Psoas muscle (tissue), 8 donors: Measurements from ENCODE around the gene PRDM2. TPM values are rescaled to one million over a fixed set of nuclear protein-coding genes. Genes with fewer than 3 reads are reported as not detected.

Source experiments
- ATAC-seq, 4 donors: fragments of 200-7000 bp; cut with Tn5 transposase; one replicate each; pipeline ENCODE4 v1.9.1; 2020; ENCODE audit warnings: moderate library complexity in 3 of 4, mild to moderate bottlenecking in 2 of 4
- DNase-seq, 2 donors: peaks; one replicate each; pipeline ENCODE4 v3.0.0-alpha.2; 2020
- H3K27ac ChIP-seq: fragments of 200-600 bp; one replicate; pipeline ENCODE4 v1.8.0; 2022
- H3K27me3 ChIP-seq, 3 donors: fragments of 200-600 bp in 1 of 3; one replicate each; pipeline versions ENCODE4 v1.6.1 to v1.8.0; 2013 to 2022; ENCODE audit warnings: low read length in 2 of 3, mild to moderate bottlenecking in 2 of 3, moderate library complexity in 1 of 3; ENCODE audit not compliant: insufficient read depth in 3 of 3
- H3K36me3 ChIP-seq, 2 donors: fragments of 200-600 bp in 1 of 2; one replicate each; pipeline versions ENCODE4 v1.6.1 to v1.8.0; 2013 to 2022; ENCODE audit warnings: low read depth in 1 of 2, mild to moderate bottlenecking in 1 of 2, moderate library complexity in 1 of 2; ENCODE audit not compliant: insufficient read depth in 1 of 2
- H3K4me1 ChIP-seq: fragments of 200-600 bp; one replicate; pipeline ENCODE4 v1.8.0; 2022
- H3K4me3 ChIP-seq: fragments of 200-600 bp; one replicate; pipeline ENCODE4 v1.8.0; 2022; ENCODE audit warnings: mild to moderate bottlenecking
- H3K9me3 ChIP-seq: fragments of 200-600 bp; one replicate; pipeline ENCODE4 v1.8.0; 2022
- CTCF ChIP-seq: fragments of 200-600 bp; IDR thresholded peaks from one replicate; pipeline ENCODE4 v1.8.0; 2022; ENCODE audit warnings: antibody characterized with exemption
- WGBS, 3 donors: extraction: QIAGEN DNeasy Blood & Tissue Kit; methylation state at CpG; one replicate each; pipeline versions ENCODE4 v1.1.6 to v1.1.7; 2013; 5-methylcytosine and 5-hydroxymethylcytosine counted together
- intact Hi-C, 2 donors: fragments of 100-400 bp; cut with DNase I; formaldehyde crosslinking; loops; one replicate each; pipeline versions ENCODE4 v1.11.0 to v1.14.2; 2022
- polyA plus RNA-seq, 3 donors: library from polyadenylated mRNA; stranded (reverse); fragments of 200-250 nt; gene quantifications; one replicate each; pipeline ENCODE4 v1.2.3, GENCODE V29; 2013
- total RNA-seq, 4 donors: library from RNA; stranded (reverse); fragmentation: NEBNext Ultra II Directional in 2 of 4; extraction: Animal tissue kit (Norgen Biotek cat#: 25700) in 2 of 4; gene quantifications; one replicate each; pipeline versions ENCODE4 v1.2.1 to v1.2.4, GENCODE V29; 2021 to 2023
- donor health status: healthy with polysubstance abuse.
- donor health status: DM: no; HTN: no; CAD: no; lungs with moderate emphysema.
- donor health status: Bipolar disorder and iron deficiency.
- donor health status: healthy.
- donor health status: DM: yes; HTN: yes; CAD: no.
- donor health status: DM: no; HTN: no; CAD: no.
- donor health status: DM: no; HTN: no; CAD: no.
- donor health status: DM: yes; HTN: yes; CAD: no.

The PRDM2 gene
- total and polyA plus RNA-seq, 7 donors, result 12.1 to 84.3 (median 44.3) TPM

- ATAC-seq, result peak; percentile 12 to 44 (median 25)
- no peak for DNase-seq
- peak overlapping the region; percentile 93 for H3K27ac ChIP-seq
- peaks cover 78% of the 10 kb centered on the region for H3K4me1 ChIP-seq
- peaks cover 0 to 6% of the 10 kb centered on the region in 2 donors for H3K36me3 ChIP-seq
- no peaks in the 10 kb centered on the region for H3K9me3 ChIP-seq
- WGBS, 3 donors, result 67 to 80% (median 70%) methylated on average over 6 of the region's 6 CpGs
- intact Hi-C loops, result no loop called here
- H3K4me3 ChIP-seq, result peak overlapping the region; percentile 92
- H3K27me3 ChIP-seq, result no peaks in the 10 kb centered on the region
- no peak for TF ChIP-seq CTCF
Measured at GRCh38 chr1:13752852-13753251, 52.9 kb downstream of the PRDM2 start.

- H3K27ac ChIP-seq, result peak overlapping the region; percentile 93
- intact Hi-C loops, result no loop called here
- H3K4me1 ChIP-seq, result peaks cover 84% of the 10 kb centered on the region
- no peaks in the 10 kb centered on the region for H3K27me3 ChIP-seq
- 81 to 82% (median 81%) methylated on average over 5 of the region's 5 CpGs for WGBS, 3 donors
- no peak for TF ChIP-seq CTCF
- DNase-seq, result no peak
- H3K4me3 ChIP-seq, result no peak overlapping the region
- no peaks in the 10 kb centered on the region for H3K9me3 ChIP-seq
- peaks cover 0 to 6% of the 10 kb centered on the region in 2 donors for H3K36me3 ChIP-seq
- peak in 1 of 4 donors; percentile 9 for ATAC-seq
Measured at GRCh38 chr1:13753636-13754402, 53.8 kb downstream of the PRDM2 start.

- peak in 1 of 2 donors; percentile 56 for DNase-seq
- H3K36me3 ChIP-seq, result peaks cover 2 to 6% of the 10 kb centered on the region in 2 donors
- H3K27ac ChIP-seq, result peak overlapping the region; percentile 93
- peak; percentile 50 to 71 (median 66) for ATAC-seq
- intact Hi-C loops, result no loop called here
- H3K4me3 ChIP-seq, result no peak overlapping the region
- H3K4me1 ChIP-seq, result peaks cover 92% of the 10 kb centered on the region
- no peaks in the 10 kb centered on the region for H3K27me3 ChIP-seq
- TF ChIP-seq CTCF, result no peak
- 23 to 66% (median 36%) methylated on average over 6 of the region's 6 CpGs for WGBS, 3 donors
- H3K9me3 ChIP-seq, result no peaks in the 10 kb centered on the region
Measured at GRCh38 chr1:13754510-13755103, 54.6 kb downstream of the PRDM2 start.

- Histone ChIP-seq H3K4me3 (peak overlapping the region; percentile 25), H3K36me3 (peaks cover 2 to 6% of the 10 kb centered on the region in 2 donors), H3K27ac (peak overlapping the region; percentile 93), H3K4me1 (peaks cover 93% of the 10 kb centered on the region), H3K9me3 (no peaks in the 10 kb centered on the region), H3K27me3 (no peaks in the 10 kb centered on the region)
- intact Hi-C loops, result loop anchor here in 1 of 2 donors (2.0 kb wide), 1 partner anchor 34 kb away; no protein-coding TSS in a partner anchor
- WGBS, 3 donors, result 25 to 46% (median 33%) methylated on average over 4 of the region's 4 CpGs
- ATAC-seq (no peak), DNase-seq (no peak)
- no peak for TF ChIP-seq CTCF
Measured at GRCh38 chr1:13756557-13757315, 56.7 kb downstream of the PRDM2 start.
